ACC112 (cell line): ENCODE results near the gene ZDHHC12.

Experiments used
- H2AFZ ChIP-seq: fragments of 200-600 bp; sonication (generic); one replicate; pipeline ENCODE4 v1.6.0; 2017; ENCODE audit warnings: antibody characterized with exemption, low read length; ENCODE audit not compliant: unreplicated experiment
- H3K27ac ChIP-seq: fragments of 200-600 bp; sonication (generic); 2 replicates; pipeline ENCODE4 v1.5.1; 2014; ENCODE audit warnings: low read depth, mild to moderate bottlenecking, antibody characterized with exemption, low read length, moderate library complexity
- H3K27me3 ChIP-seq: fragments of 200-600 bp; sonication (generic); 2 replicates; pipeline ENCODE4 v1.6.1; 2014; ENCODE audit warnings: mild to moderate bottlenecking, antibody characterized with exemption, low read length, moderate library complexity, mixed read lengths; ENCODE audit not compliant: insufficient read depth
- H3K36me3 ChIP-seq: fragments of 200-600 bp; sonication (generic); 2 replicates; pipeline ENCODE4 v1.6.1; 2016; ENCODE audit warnings: mild to moderate bottlenecking, antibody characterized with exemption, low read length, moderate library complexity, mixed read lengths; ENCODE audit not compliant: insufficient read depth
- H3K4me1 ChIP-seq: fragments of 200-600 bp; sonication (generic); one replicate; pipeline ENCODE4 v1.6.1; 2016; ENCODE audit warnings: low read length, mixed read lengths; ENCODE audit not compliant: insufficient read depth, unreplicated experiment, control insufficient read depth
- H3K4me3 ChIP-seq: fragments of 200-600 bp; sonication (generic); 2 replicates; pipeline ENCODE4 v1.5.1; 2014; ENCODE audit warnings: mild to moderate bottlenecking, low read depth, low read length
- H3K79me2 ChIP-seq: fragments of 200-600 bp; sonication (generic); one replicate; pipeline ENCODE4 v1.6.0; 2016; ENCODE audit warnings: low read length; ENCODE audit not compliant: control insufficient read depth, unreplicated experiment, insufficient read depth

ZDHHC12 gene

GRCh38 chr9:128719919-128720605 is 3.9 kb downstream of the ZDHHC12 start:
- no peak overlapping the region for H2AFZ ChIP-seq
- H3K4me1 ChIP-seq, result no peaks in the 10 kb centered on the region
- H3K27ac ChIP-seq, result no peak overlapping the region
- no peaks in the 10 kb centered on the region for H3K27me3 ChIP-seq
- H3K4me3 ChIP-seq, result no peak overlapping the region
- no peaks in the 10 kb centered on the region for H3K36me3 ChIP-seq
- H3K79me2 ChIP-seq, result no peaks in the 10 kb centered on the region

- Histone ChIP-seq H3K4me3 (no peak overlapping the region), H3K27ac (no peak overlapping the region), H3K36me3 (no peaks in the 10 kb centered on the region), H2AFZ (no peak overlapping the region), H3K27me3 (no peaks in the 10 kb centered on the region), H3K79me2 (no peaks in the 10 kb centered on the region), H3K4me1 (no peaks in the 10 kb centered on the region)
Measured at GRCh38 chr9:128718475-128718874, 5.5 kb downstream of the ZDHHC12 start.

DNA sequence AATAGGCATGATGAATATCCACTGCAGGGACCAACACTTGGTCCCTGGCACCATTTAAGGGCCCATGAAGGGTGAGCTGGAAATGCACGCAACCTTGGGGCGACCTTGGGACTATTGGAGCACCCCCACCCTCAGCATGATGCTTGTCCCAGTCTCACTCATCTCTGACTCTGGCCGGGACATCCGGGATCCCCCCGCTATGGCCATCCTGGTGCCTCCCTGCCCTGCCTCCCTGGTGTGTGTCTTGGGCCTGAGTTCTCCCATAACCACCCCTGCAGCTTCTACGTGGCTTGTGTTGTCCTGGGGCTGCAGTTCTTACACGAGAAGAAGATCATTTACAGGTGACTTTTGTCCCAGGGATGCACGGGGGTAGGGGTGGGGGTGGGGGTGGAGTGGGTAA is 5.9 kb downstream of the ZDHHC12 start:
- H3K27me3 ChIP-seq, result no peaks in the 10 kb centered on the region
- H3K4me1 ChIP-seq, result no peaks in the 10 kb centered on the region
- no peak overlapping the region for H3K4me3 ChIP-seq
- H3K79me2 ChIP-seq, result no peaks in the 10 kb centered on the region
- H2AFZ ChIP-seq, result no peak overlapping the region
- H3K27ac ChIP-seq, result no peak overlapping the region
- no peaks in the 10 kb centered on the region for H3K36me3 ChIP-seq

- Histone ChIP-seq H3K4me3 (no peak overlapping the region), H3K36me3 (no peaks in the 10 kb centered on the region), H2AFZ (no peak overlapping the region), H3K27me3 (no peaks in the 10 kb centered on the region), H3K27ac (no peak overlapping the region), H3K79me2 (no peaks in the 10 kb centered on the region), H3K4me1 (no peaks in the 10 kb centered on the region)
Measured at GRCh38 chr9:128716581-128717254, 7.2 kb downstream of the ZDHHC12 start.

GRCh38 chr9:128715436-128715750 is 8.5 kb downstream of the ZDHHC12 start:
- Histone ChIP-seq H3K27ac (no peak overlapping the region), H2AFZ (no peak overlapping the region), H3K27me3 (no peaks in the 10 kb centered on the region), H3K36me3 (no peaks in the 10 kb centered on the region), H3K79me2 (no peaks in the 10 kb centered on the region), H3K4me1 (no peaks in the 10 kb centered on the region), H3K4me3 (no peak overlapping the region)

GRCh38 chr9:128714586-128715435 is 9.1 kb downstream of the ZDHHC12 start:
- Histone ChIP-seq H3K4me1 (no peaks in the 10 kb centered on the region), H2AFZ (no peak overlapping the region), H3K27ac (no peak overlapping the region), H3K79me2 (no peaks in the 10 kb centered on the region), H3K36me3 (no peaks in the 10 kb centered on the region), H3K4me3 (no peak overlapping the region), H3K27me3 (no peaks in the 10 kb centered on the region)

- no peaks in the 10 kb centered on the region for H3K4me1 ChIP-seq
- H2AFZ ChIP-seq, result no peak overlapping the region
- H3K4me3 ChIP-seq, result no peak overlapping the region
- H3K27ac ChIP-seq, result no peak overlapping the region
- H3K36me3 ChIP-seq, result no peaks in the 10 kb centered on the region
- H3K79me2 ChIP-seq, result no peaks in the 10 kb centered on the region
- H3K27me3 ChIP-seq, result no peaks in the 10 kb centered on the region
Measured at GRCh38 chr9:128713941-128714573, 9.9 kb downstream of the ZDHHC12 start.

DNA sequence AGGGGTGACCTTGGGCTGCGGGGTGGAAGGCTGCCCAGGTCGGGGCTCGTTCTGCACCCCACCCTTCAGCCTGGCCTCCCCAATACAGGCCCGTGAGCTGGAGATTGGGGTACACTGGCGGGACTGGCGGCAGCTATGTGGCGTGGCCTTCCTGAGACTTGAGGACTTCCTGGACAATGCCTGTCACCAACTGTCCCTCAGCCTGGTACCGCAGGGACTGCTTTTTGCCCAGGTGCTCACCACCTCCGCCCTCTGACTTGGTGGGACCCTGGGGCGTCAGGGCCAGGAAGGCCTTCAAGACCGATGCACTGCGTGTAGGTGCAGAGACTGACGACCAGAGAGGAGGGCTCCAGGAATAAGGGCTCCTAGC is 10.5 kb downstream of the ZDHHC12 start:
- Histone ChIP-seq H3K27me3 (no peaks in the 10 kb centered on the region), H3K36me3 (no peaks in the 10 kb centered on the region), H3K79me2 (no peaks in the 10 kb centered on the region), H3K4me3 (no peak overlapping the region), H3K27ac (no peak overlapping the region), H3K4me1 (no peaks in the 10 kb centered on the region), H2AFZ (no peak overlapping the region)

DNA sequence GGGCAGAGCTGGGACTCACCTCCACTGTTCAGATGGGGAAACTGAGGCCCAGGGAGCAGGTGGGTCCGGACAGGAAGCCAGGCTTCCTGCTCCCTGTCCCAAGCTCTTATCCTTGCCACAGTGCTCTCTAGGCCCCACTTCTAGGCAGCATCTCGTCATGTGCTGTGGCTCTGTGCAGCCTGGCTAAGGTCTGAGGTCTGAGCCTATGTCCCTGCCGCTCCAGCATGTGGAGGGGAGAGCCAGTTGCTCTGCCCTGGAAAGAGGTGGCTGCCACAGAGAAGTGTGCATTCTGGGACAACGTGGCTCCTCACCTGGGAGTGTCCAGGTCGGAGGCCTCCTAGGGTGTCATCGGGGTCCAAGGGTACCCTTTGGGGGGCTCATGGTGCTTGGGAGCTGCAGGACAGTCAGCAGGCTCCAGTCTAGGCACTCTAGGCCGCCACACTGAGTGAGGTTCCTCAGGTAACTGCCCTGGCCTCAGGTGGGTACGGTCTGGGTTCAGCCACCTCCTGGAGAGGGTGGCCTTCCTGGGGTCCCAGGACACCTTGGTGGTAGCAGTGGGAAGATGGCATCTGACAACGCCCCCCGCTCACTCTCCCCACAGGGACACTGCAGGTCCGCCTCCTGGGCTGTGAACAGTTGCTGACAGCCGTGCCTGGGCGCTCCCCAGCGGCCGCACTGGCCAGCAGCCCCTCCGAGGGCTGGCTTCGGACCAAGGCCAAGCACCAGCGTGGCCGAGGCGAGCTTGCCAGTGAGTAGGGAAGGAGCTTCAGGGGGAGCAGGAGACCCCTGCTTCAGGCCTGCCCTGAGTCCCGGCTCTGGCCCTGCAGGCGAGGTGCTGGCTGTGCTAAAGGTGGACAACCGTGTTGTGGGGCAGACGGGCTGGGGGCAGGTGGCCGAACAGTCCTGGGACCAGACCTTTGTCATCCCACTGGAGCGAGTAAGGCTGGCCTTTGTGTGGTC is 11.2 kb downstream of the ZDHHC12 start:
- H3K36me3 ChIP-seq, result no peaks in the 10 kb centered on the region
- H3K27ac ChIP-seq, result no peak overlapping the region
- no peak overlapping the region for H3K4me3 ChIP-seq
- H3K79me2 ChIP-seq, result no peaks in the 10 kb centered on the region
- H3K4me1 ChIP-seq, result no peaks in the 10 kb centered on the region
- H3K27me3 ChIP-seq, result no peaks in the 10 kb centered on the region
- H2AFZ ChIP-seq, result no peak overlapping the region

GRCh38 chr9:128707446-128707845 is 16.5 kb downstream of the ZDHHC12 start:
- Histone ChIP-seq H3K36me3 (no peaks in the 10 kb centered on the region), H3K4me3 (no peak overlapping the region), H3K27me3 (no peaks in the 10 kb centered on the region), H3K27ac (no peak overlapping the region), H2AFZ (no peak overlapping the region), H3K4me1 (no peaks in the 10 kb centered on the region), H3K79me2 (no peaks in the 10 kb centered on the region)
